Type B pancreatic cell (in vitro differentiated cells): ENCODE measurements around the gene ZNF555. TPM values are rescaled to one million over a fixed set of nuclear protein-coding genes. Genes with fewer than 3 reads are reported as not detected.
A peak's percentile ranks its signal among the peaks of the same experiment; 100 is the strongest.
"Not testable (repeated sequence)": the region's sequence is repeated elsewhere in the genome, so short reads cannot be mapped to it uniquely, and the experiment has no call there.

Source experiments
- DNase-seq: peaks from one replicate; pipeline ENCODE4 v3.0.0; 2021; ENCODE audit warnings: mixed read lengths; ENCODE audit not compliant: unreplicated experiment; ENCODE audit errors: extremely low spot score
- H3K27ac Mint-ChIP-seq: 2 replicates; pipeline ENCODE4 v1.8.0; 2021; ENCODE audit warnings: mild to moderate bottlenecking, mixed read lengths
- H3K27me3 Mint-ChIP-seq: 2 replicates; pipeline ENCODE4 v1.8.0; 2021; ENCODE audit warnings: mixed read lengths
- H3K36me3 Mint-ChIP-seq: 2 replicates; pipeline ENCODE4 v1.8.0; 2021; ENCODE audit warnings: mixed read lengths
- H3K4me1 Mint-ChIP-seq: one replicate; pipeline ENCODE4 v1.8.0; 2021; ENCODE audit warnings: mixed read lengths; ENCODE audit not compliant: unreplicated experiment
- H3K4me3 Mint-ChIP-seq: 2 replicates; pipeline ENCODE4 v1.8.0; 2021; ENCODE audit warnings: mild to moderate bottlenecking, mixed read lengths
- H3K9me3 Mint-ChIP-seq: 2 replicates; pipeline ENCODE4 v1.8.0; 2021; ENCODE audit warnings: mixed read lengths
- CTCF ChIP-seq: fragments of 200-600 bp; sonication (generic); conservative IDR thresholded peaks from 2 replicates; pipeline ENCODE4 v1.5.0; 2021; ENCODE audit warnings: antibody characterized with exemption, mild to moderate bottlenecking
- long read RNA-seq: library from polyadenylated mRNA; unstranded; transcript quantifications from one replicate; pipeline ENCODE4 v2.0.0, GENCODE V29; 2020
- total RNA-seq: library from RNA; stranded (reverse); gene quantifications from 2 replicates; pipeline ENCODE4 v1.2.1, GENCODE V29; 2021; ENCODE audit warnings: low replicate concordance

ZNF555 gene
- total RNA-seq: 6.8 and 9.7 TPM in 2 replicates
- long read RNA-seq, full-length matches to known transcripts: 25 of 28 reads
- long read RNA-seq, partial matches to known transcripts: 0 of 28 reads
- long read RNA-seq, other reads (novel, unspliced or antisense): 3 of 28 reads

- TF ChIP-seq CTCF: peak; percentile 68
- Mint-ChIP-seq H3K36me3 (peaks cover 27% of the 10 kb centered on the region), H3K4me3 (peak within 1 kb of the TSS; percentile 94), H3K27ac (peak within 1 kb of the TSS; percentile 86), H3K4me1 (peaks cover 6% of the 10 kb centered on the region), H3K9me3 (peaks cover 12% of the 10 kb centered on the region), H3K27me3 (no peaks in the 10 kb centered on the region)
- peak; percentile 95 for DNase-seq
Measured at GRCh38 chr19:2840794-2841791, at the start of gene ZNF555. ZNF555 (plus strand) TSS chr19:2841475; CDS start chr19:2841573, 98 bp downstream.

DNA sequence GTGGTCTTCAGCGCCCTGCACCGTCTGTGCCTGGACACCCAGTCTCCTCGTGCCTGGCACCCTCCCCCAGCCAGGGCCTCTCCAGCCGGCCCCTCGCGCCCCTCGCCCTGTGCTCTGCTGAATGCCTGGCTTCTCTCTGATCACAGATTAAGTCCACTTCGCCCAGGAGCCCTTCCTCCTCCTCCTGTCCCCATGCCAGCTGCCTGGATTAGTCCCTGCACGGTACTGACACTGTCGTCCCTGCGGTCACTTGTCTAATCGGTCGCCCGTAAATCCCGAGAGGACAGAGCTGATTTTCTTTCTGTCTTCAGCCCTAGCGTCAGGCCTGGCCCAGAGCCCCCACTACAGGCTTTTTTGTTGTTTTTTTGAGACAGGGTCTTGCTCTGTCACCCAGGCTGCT lies 49.4 kb upstream of the ZNF555 start:
- no peak for TF ChIP-seq CTCF
- DNase-seq: no peak
- no peak overlapping the region for H3K27ac Mint-ChIP-seq
- peaks cover 5% of the 10 kb centered on the region for H3K4me1 Mint-ChIP-seq
- no peaks in the 10 kb centered on the region for H3K27me3 Mint-ChIP-seq
- no peaks in the 10 kb centered on the region for H3K9me3 Mint-ChIP-seq
- H3K4me3 Mint-ChIP-seq: no peak overlapping the region
- H3K36me3 Mint-ChIP-seq: no peaks in the 10 kb centered on the region

DNA sequence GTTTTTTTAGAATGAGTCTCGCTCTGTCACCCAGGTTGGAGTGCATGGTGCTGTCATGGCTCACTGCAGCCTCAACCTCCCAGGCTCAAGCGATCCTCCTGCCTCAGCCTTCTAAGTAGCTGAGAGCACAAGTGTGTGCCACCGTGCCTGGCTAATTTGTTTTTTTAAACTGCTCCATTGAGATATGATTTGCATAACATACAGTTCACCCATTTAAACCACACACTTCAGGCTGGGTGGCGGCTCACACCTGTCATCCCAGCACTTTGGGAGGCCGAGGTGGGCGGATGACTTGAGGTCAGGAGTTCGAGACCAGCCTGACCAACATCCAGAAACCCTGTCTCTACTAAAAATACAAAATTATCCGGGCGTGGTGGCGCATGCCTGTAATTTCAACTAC lies 48.6 kb upstream of the ZNF555 start:
- not testable (repeated sequence) for H3K9me3 Mint-ChIP-seq, H3K4me1 Mint-ChIP-seq, H3K36me3 Mint-ChIP-seq, H3K27me3 Mint-ChIP-seq, H3K4me3 Mint-ChIP-seq, H3K27ac Mint-ChIP-seq, DNase-seq

DNA sequence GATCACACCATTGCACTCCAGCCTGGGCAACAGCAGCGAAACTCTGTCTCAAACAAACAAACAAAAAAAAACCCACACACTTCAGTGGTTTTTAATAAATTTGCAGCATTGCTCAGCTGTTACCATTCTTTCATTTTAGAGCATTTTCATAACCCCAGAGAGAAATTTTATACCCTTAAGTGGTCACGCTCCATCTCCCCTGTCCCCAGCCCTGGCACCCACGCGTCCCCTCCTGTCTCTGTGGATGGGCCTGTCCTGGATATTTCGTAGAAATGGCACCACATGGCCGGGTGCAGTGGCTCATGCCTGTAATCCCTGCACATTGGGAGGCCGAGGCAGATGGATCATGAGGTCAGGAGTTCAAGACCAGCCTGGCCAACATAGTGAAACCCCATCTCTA lies 48.1 kb upstream of the ZNF555 start:
- no peak for TF ChIP-seq CTCF
- no peak overlapping the region for H3K27ac Mint-ChIP-seq
- H3K4me3 Mint-ChIP-seq: no peak overlapping the region
- no peaks in the 10 kb centered on the region for H3K36me3 Mint-ChIP-seq
- no peaks in the 10 kb centered on the region for H3K9me3 Mint-ChIP-seq
- no peaks in the 10 kb centered on the region for H3K4me1 Mint-ChIP-seq
- H3K27me3 Mint-ChIP-seq: no peaks in the 10 kb centered on the region
- no peak for DNase-seq

GRCh38 chr19:2793577-2793976 lies 47.7 kb upstream of the ZNF555 start:
- no peak overlapping the region for H3K4me3 Mint-ChIP-seq
- no peaks in the 10 kb centered on the region for H3K27me3 Mint-ChIP-seq
- no peaks in the 10 kb centered on the region for H3K9me3 Mint-ChIP-seq
- no peak for DNase-seq
- no peak for TF ChIP-seq CTCF
- H3K4me1 Mint-ChIP-seq: no peaks in the 10 kb centered on the region
- H3K27ac Mint-ChIP-seq: no peak overlapping the region
- H3K36me3 Mint-ChIP-seq: no peaks in the 10 kb centered on the region
